ENCODE data around the gene ZKSCAN7. TPM values are rescaled to one million over a fixed set of nuclear protein-coding genes. Genes with fewer than 3 reads are reported as not detected.
A peak's percentile ranks its signal among the peaks of the same experiment; 100 is the strongest.

The ZKSCAN7 gene
- total and polyA plus RNA-seq, 2 of the 13 experiments (the other 11 are each of a cell fraction or from before 2014, with no cell fraction given) = 2.3 to 3.8 TPM

DNA sequence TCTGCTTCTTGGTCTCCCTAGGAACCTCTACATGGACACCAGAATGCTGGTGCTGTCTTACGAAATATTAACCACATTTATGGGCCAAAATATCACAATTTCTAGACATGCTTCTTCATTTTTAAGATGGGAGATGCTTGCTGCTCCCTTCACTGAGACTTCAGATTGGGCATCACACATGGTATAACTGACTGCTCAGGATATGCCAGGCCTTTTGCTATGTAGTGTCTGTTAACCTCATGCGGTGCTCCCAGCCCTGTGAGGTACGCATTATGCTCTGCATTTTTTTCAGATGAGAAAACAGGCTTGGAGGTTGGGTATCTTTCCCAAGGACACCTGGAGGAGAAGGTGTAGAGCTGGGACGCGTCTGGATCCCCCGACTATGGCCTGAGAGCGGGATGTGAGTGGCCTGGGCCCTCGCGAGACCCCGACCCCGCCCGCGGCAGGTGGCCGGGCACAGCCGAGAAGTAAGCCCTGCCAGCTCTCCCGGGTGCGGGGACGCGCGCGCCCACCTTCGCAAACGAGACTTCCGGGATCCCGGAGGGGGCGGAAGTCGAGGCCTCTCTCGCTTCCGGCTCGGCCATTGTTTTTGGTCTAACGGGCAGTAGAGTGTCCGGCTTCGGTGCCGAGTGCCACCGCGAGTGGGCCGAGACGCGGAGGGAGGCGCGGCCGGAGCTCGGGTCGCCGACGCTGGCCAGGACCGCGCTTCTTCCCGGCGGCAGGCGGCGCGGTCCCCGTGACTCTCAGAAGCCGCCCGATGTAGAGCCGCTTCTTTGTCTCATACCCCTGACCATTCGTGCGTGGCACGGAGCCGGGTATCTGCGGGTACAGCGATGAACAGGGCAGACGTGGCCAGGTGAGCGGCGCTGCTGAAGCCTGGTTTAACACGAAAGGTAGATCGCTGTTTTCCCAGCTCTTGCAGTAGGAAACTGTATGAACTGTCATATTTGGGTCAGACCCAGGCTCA is at the start of gene ZKSCAN7 (continued):
- TF ChIP-seq, protein P1, sequence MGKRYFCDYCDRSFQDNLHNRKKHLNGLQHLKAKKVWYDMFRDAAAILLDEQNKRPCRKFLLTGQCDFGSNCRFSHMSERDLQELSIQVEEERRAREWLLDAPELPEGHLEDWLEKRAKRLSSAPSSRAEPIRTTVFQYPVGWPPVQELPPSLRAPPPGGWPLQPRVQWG (CRISPR knock-in tag; IDR thresholded peaks at IDR 0.05; ENCODE audit: borderline replicate concordance, low read depth) = no peak
- TF ChIP-seq ZBTB8A (CRISPR knock-in tag; IDR thresholded peaks at IDR 0.05; ENCODE audit: borderline replicate concordance, low read depth) = no peak
- TF ChIP-seq, protein P2, sequence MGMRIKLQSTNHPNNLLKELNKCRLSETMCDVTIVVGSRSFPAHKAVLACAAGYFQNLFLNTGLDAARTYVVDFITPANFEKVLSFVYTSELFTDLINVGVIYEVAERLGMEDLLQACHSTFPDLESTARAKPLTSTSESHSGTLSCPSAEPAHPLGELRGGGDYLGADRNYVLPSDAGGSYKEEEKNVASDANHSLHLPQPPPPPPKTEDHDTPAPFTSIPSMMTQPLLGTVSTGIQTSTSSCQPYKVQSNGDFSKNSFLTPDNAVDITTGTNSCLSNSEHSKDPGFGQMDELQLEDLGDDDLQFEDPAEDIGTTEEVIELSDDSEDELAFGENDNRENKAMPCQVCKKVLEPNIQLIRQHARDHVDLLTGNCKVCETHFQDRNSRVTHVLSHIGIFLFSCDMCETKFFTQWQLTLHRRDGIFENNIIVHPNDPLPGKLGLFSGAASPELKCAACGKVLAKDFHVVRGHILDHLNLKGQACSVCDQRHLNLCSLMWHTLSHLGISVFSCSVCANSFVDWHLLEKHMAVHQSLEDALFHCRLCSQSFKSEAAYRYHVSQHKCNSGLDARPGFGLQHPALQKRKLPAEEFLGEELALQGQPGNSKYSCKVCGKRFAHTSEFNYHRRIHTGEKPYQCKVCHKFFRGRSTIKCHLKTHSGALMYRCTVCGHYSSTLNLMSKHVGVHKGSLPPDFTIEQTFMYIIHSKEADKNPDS (CRISPR knock-in tag; IDR thresholded peaks at IDR 0.05) = no peak
- TF ChIP-seq, protein P3, sequence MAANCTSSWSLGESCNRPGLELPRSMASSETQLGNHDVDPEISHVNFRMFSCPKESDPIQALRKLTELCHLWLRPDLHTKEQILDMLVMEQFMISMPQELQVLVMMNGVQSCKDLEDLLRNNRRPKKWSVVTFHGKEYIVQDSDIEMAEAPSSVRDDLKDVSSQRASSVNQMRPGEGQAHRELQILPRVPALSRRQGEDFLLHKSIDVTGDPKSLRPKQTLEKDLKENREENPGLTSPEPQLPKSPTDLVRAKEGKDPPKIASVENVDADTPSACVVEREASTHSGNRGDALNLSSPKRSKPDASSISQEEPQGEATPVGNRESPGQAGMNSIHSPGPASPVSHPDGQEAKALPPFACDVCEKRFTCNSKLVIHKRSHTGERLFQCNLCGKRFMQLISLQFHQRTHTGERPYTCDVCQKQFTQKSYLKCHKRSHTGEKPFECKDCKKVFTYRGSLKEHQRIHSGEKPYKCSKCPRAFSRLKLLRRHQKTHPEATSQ (CRISPR knock-in tag; IDR thresholded peaks at IDR 0.05; ENCODE audit: borderline replicate concordance) = no peak
- TF ChIP-seq GABPB1 (CRISPR knock-in tag; IDR thresholded peaks at IDR 0.05) = peak; percentile 97
- TF ChIP-seq, protein P4, sequence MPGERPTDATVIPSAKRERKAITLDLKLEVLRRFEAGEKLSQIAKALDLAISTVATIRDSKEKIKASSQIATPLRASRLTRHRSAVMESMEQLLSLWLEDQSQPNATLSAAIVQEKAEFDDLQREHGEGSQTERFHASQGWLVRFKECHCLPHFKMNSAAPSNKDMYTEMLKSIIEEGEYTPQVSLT (CRISPR knock-in tag; IDR thresholded peaks at IDR 0.05; ENCODE audit: borderline replicate concordance, low read depth) = no peak
- TF ChIP-seq, protein P5, sequence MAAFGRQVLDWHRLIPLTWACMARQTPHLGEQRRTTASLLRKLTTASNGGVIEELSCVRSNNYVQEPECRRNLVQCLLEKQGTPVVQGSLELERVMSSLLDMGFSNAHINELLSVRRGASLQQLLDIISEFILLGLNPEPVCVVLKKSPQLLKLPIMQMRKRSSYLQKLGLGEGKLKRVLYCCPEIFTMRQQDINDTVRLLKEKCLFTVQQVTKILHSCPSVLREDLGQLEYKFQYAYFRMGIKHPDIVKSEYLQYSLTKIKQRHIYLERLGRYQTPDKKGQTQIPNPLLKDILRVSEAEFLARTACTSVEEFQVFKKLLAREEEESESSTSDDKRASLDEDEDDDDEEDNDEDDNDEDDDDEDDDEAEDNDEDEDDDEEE (CRISPR knock-in tag; IDR thresholded peaks at IDR 0.05) = peak; percentile 87
- TF ChIP-seq, protein P6, sequence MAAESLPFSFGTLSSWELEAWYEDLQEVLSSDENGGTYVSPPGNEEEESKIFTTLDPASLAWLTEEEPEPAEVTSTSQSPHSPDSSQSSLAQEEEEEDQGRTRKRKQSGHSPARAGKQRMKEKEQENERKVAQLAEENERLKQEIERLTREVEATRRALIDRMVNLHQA (CRISPR knock-in tag; IDR thresholded peaks at IDR 0.05) = no peak
- no peak for TF ChIP-seq ZNF383 (CRISPR knock-in tag; IDR thresholded peaks at IDR 0.05; ENCODE audit: borderline replicate concordance)
- no peak for TF ChIP-seq PAF1 (CRISPR knock-in tag; IDR thresholded peaks at IDR 0.05)
- no peak for TF ChIP-seq ZNF451 (CRISPR knock-in tag; IDR thresholded peaks at IDR 0.05)
- TF ChIP-seq ZNF20 (CRISPR knock-in tag; IDR thresholded peaks at IDR 0.05) = no peak
- TF ChIP-seq, protein P7, sequence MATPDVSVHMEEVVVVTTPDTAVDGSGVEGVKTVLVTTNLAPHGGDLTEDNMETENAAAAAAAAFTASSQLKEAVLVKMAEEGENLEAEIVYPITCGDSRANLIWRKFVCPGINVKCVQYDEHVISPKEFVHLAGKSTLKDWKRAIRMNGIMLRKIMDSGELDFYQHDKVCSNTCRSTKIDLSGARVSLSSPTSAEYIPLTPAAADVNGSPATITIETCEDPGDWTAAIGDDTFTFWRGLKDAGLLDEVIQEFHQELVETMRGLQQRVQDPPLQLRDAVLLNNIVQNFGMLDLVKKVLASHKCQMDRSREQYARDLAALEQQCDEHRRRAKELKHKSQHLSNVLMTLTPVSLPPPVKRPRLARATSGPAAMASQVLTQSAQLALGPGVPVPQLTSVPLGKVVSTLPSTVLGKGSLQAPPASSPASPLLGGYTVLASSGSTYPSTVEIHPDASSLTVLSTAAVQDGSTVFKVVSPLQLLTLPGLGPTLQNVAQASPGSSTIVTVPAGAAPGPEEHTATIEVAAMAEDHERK (CRISPR knock-in tag; IDR thresholded peaks at IDR 0.05; ENCODE audit: low read depth) = no peak
- TF ChIP-seq HDAC6 (IDR thresholded peaks at IDR 0.05; ENCODE audit: low read depth, low read length) = no peak
- TF ChIP-seq ZFP41 (CRISPR knock-in tag; IDR thresholded peaks at IDR 0.05; ENCODE audit: borderline replicate concordance) = no peak
- TF ChIP-seq SP140L (CRISPR knock-in tag; IDR thresholded peaks at IDR 0.05; ENCODE audit: borderline replicate concordance) = no peak
- TF ChIP-seq, protein P8, sequence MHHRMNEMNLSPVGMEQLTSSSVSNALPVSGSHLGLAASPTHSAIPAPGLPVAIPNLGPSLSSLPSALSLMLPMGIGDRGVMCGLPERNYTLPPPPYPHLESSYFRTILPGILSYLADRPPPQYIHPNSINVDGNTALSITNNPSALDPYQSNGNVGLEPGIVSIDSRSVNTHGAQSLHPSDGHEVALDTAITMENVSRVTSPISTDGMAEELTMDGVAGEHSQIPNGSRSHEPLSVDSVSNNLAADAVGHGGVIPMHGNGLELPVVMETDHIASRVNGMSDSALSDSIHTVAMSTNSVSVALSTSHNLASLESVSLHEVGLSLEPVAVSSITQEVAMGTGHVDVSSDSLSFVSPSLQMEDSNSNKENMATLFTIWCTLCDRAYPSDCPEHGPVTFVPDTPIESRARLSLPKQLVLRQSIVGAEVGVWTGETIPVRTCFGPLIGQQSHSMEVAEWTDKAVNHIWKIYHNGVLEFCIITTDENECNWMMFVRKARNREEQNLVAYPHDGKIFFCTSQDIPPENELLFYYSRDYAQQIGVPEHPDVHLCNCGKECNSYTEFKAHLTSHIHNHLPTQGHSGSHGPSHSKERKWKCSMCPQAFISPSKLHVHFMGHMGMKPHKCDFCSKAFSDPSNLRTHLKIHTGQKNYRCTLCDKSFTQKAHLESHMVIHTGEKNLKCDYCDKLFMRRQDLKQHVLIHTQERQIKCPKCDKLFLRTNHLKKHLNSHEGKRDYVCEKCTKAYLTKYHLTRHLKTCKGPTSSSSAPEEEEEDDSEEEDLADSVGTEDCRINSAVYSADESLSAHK (CRISPR knock-in tag; IDR thresholded peaks at IDR 0.05; ENCODE audit: borderline replicate concordance) = no peak
